ENCODE results near the gene CLPX.
"Not testable (repeated sequence)": the region's sequence is repeated elsewhere in the genome, so short reads cannot be mapped to it uniquely, and the experiment has no call there.

The CLPX gene

DNA sequence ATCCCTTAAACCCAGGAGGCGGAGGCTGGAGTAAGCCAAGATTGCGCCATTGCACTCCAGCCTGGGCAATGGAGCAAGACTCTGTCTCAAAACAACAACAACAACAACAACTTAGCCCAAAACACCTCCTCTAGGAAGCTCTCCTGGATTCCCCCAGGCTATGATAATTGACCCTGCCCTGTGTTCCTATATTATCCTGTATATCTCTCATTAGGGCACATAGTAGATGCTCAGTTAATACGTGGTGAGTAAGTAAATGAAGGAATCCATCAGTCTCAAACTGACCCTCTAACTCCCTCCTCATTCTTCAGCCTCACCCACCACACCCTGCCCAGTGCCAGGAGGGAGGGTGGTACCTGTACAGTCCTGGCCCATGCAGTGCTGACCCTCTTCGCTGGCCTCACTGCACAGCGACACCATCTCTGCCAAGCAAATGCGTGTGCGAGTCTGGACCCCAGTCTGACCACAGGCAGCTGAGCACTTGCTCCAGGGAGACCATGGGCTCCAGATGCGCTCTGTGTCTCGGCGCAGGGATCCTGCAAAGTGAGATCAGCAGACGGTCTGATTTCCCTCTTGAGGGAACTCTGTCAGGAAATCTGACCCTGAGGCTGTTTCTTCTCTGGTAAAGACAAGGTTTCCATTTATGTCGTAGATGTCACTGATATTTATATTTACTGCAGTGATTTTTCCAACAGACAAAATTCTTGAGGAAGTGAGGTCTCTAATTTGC lies 20.0 kb upstream of the CLPX start:
- no peak for DNase-seq

- no peak for DNase-seq
Measured at GRCh38 chr15:65204236-65204930, 19.2 kb upstream of the CLPX start.

- no peak for DNase-seq
Measured at GRCh38 chr15:65201918-65202317, 16.8 kb upstream of the CLPX start.

GRCh38 chr15:65198571-65198970 lies 13.4 kb upstream of the CLPX start:
- DNase-seq, result no peak

DNA sequence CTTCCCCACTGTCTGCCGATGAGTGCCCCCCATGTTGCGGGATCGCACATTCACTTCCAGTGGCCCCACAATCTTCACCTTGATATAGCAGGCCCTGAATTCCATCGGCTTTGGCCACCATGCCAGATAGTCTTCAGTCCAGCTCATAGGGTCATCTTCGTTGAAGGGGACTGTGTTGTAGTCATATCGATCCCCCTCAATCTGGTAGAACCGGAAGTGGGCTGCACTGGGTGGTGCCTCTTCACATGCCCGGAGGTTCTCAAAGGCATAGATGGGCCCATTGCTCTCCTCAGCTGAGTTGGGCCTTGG lies 12.1 kb upstream of the CLPX start:
- no peak for DNase-seq

GRCh38 chr15:65196637-65197336 lies 11.6 kb upstream of the CLPX start:
- no peak for DNase-seq

GRCh38 chr15:65195548-65195923 lies 10.4 kb upstream of the CLPX start:
- DNase-seq, result no peak

- DNase-seq, result no peak
Measured at GRCh38 chr15:65194826-65195547, 9.8 kb upstream of the CLPX start.

DNA sequence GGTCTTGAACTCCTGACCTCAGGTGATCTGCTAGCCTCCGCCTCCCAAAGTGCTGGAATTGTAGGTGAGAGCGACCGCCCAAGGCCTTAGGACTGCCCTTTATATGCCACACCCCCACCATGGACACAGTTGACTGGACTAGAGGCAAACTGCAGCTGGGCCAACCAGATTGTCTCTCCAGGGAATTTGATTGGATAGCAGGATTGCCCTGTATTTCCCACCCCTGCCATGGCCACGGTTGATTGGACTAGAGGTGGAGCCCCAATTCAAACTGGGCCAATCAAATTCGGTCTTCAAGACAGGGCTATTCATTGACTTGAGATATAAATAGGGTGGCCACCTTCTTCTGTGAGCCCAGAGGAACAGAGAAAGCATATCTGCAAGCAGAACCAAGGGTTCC lies 6.9 kb upstream of the CLPX start:
- no peak for DNase-seq

DNA sequence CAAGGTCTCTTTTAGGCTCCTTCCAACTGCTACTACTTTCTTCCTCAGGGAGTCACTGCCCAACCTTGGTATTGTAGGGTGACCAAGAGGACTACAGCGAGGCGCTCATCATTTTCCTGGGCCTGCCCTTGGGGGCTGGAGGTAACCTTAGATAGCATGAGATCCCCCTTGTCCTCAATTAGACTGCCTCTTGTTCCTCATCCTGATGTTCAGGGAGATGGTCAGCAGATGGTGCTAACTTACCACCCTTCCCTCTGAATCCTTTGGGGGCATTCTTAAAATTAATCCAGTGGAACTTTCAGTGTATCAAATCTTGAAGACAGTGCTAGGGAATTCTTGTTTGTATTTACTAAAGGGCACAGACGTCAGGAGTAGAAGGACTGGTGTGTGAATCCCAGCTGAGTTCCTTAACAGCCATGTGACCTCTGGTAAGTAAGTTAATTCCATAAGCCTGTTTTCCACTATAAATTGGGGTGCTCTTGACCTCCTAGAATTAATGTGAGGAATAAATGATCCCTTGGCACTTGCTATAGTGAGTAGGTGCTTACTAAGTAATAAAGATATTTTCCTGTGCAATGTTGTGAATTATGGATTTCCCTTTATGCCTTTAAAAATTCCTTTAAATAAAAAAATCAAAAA lies 4.1 kb upstream of the CLPX start:
- no peak for DNase-seq

- DNase-seq, result not testable (repeated sequence)
Measured at GRCh38 chr15:65188472-65188871, 3.3 kb upstream of the CLPX start.

DNA sequence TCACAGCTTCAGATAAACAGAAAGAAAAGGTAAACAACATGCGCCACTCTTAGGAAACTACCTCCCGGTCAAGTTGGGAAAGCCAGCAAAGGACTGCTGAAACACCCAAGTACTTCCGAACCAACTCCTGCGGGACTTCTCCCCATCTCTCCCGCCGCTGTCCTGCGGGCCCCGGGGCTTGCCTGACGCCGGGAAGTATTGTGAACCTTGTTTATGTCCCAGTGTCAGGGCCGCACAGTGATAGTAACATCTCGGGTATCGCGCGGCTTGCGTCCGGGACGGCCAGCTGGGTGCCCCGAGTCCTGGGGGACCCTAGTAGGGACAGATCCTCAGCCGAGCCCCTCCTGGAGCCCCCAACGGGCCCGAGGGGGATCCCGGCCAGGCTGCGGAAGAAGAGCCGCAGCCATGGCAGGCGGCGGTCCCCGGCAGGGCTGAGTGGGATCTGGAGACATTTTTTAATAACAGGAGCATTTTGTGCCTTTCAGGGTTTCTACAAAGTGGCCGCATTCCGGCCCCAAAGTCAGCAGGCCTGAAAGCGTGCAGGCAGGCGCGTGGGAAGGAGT lies 756 bp downstream of the CLPX start:
- no peak for DNase-seq

DNA sequence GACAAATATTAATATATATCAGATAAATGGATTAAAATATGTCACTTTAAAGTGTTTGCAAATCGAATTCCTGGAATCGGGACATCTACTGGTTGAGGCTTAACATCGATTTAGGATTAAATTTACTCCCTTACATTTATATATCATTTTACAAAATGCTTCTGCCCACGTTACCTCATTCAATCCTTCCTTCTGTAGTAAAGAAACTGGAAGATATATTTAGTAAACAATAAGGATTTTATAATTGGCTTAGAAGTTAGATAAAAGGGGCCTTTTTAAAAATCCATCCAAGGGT lies 1.3 kb downstream of the CLPX start:
- DNase-seq, result no peak

DNA sequence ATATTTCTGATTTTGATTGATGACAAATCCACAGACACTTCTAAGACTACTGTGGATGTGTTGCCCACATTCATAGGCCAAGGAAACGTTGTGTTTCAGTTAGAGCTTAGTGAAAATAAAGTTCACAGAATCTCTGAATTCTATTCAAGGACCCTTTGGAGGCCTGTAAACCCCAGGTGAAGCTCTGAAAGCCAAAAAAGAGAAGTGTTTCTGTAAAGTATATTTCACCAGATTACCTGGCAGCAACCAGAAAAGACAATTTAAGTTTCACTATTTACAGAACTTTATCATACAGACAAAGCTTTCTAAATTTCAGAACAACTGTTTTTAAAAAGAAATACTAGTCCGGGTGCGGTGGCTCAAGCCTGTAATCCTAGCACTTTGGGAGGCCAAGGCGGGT lies 2.6 kb downstream of the CLPX start:
- no peak for DNase-seq

- not testable (repeated sequence) for DNase-seq
Measured at GRCh38 chr15:65181582-65182353, 3.4 kb downstream of the CLPX start.

DNA sequence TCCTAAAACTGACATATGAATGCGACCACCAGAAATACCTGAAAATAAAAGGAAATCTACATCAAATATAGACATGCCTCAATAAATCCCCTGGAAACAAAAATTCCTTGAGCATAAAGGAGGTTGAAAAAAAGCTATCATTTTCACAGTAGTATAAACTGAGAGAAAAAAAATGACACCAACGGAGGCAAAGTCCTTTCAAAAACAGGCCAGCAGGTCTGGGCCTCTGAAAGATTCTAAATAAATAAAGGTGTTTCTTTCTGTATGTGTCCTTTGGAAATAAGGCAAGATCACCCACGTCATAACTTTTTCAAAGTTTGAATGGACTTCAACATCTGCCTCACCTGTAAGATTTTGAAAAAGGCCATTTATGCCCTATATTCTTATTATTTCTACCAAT lies 5.0 kb downstream of the CLPX start:
- no peak for DNase-seq

- no peak for DNase-seq
Measured at GRCh38 chr15:65177901-65178300, 7.2 kb downstream of the CLPX start.

- DNase-seq, result no peak
Measured at GRCh38 chr15:65176056-65176455, 9.1 kb downstream of the CLPX start.

GRCh38 chr15:65175511-65175910 lies 9.6 kb downstream of the CLPX start:
- no peak for DNase-seq

DNA sequence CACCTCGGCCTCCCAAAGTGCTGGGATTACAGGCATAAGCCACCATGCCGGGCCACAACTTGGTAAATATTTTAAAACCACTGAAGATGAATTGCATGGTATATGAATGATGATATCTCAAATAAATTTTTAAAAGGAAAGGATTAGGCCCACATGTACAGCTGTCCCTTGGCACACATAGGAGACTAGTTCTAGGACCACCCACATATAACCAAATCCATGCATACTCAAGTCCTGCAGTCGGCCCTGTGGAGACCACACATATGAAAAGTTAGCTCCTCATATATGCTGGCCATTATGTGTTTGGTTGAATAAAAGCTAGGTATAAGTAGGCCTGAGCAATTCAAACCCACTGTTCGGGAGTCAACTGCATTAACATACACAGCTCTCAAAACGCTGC lies 10.6 kb downstream of the CLPX start:
- no peak for DNase-seq

DNA sequence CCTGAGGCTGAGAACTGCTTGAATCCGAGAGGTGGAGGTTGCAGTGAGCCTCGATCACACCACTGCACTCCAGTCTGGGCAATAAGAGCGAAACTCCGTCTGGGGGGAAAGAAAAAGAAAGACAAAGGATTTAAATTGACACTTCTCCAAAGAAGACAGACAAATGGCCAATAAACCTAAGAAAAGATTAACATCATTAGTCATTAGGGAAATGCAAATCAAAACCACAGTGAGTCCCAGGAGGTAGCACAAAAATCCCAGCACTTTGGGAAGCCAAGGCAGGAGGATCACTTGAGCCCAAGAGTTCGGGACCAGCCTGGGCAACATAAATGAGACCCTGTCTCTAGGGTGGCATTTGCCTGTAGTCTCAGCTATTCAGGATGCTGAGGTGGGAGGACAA lies 12.6 kb downstream of the CLPX start:
- DNase-seq, result no peak

DNA sequence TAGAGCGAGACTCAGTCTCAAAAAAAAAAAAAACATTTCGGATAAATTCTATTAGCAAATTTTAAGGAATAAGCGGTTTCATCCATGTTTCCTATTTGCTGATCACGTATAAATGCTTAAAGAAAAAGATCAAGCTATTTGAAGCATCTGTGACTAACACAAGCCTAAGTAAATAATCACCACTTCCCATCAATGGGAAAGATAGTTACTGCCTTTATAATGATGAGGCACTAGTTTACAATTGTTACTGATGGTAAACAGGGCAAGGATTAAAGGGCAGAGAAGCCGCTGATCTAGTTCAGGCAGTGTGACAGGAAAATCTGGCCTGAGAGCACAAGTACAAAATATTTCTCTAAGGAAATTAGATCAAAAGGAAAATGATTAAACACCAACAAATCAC lies 13.7 kb downstream of the CLPX start:
- DNase-seq, result no peak

All from cerebellar nuclear complex (tissue), 1 donor.